ENCODE data around the gene GOLGA7B.

The GOLGA7B gene

DNA sequence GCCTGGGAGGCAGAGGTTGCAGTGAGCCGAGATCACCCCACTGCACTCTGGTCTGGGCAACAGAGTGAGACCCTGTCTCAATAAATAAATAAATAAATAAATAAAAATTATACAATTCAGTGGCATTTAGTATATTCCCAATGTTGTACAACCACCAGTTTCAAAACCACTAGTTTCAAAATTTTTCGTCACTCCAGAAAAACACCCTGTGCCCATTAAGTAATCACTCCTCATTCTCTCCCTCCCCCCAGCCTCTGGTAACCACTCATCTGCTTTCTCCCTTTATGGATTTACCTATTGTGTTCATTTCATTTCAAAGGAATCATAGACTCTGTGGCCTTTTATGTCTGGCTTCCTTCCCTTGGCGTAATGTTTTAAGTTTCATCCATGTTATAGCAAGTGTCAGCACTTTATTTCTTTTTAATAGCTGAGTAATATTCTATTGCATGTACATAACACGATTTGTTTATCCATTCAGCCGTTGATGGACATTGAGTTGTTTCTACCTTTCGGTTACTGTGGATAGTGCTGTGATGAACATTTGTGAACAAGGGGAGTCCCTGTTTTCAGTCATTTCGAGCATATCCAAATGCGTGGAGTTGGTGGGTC is 29.4 kb upstream of the GOLGA7B start:
- H3K79me1 ChIP-seq (ENCODE audit: low read depth, low read length), result no peaks in the 10 kb centered on the region
- H3K18ac ChIP-seq (ENCODE audit: low read length), result no peak overlapping the region

DNA sequence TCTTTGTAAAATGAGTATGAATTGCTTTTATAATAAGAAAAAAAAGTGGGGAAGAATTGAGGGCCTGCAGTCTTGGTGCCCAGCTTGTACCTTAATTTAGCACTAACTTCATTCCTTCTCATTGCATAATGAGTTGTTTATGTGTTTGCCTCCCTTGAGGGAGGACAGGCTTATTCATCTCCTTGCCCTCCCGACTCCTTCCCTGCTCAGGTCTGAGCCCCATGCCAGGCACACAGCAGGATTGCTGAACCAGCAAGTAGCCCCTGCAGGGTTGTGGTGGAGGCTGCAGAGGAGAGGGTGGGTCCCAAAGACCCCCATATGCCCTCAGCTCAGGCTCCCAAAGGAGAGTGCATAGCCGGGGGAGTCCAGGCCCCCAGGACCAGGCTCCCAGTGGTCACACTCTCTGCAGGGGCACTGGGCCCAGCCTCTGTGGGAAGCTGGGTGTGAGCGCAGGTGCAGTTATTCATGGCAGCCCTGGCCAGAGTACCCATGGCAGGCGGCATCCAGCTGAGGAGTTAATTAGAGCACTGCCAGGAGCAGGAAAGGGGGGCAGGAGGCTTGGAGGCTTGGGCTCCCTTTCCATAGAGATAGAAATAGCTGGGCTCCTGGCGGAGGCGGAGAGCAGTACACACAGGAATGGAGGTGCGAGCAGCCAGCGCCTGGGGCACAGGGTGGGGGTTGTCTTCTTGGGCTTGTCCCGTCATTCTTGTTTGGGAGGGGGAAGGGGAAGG is 28.2 kb upstream of the GOLGA7B start:
- H3K14ac ChIP-seq (ENCODE audit: low read length), result no peak overlapping the region
- no peaks in the 10 kb centered on the region for H3K36me3 ChIP-seq (replicated peaks in 1 of 2; ENCODE audit: control insufficient read depth in 2 of 2, insufficient read depth in 2 of 2, low read length in 2 of 2)
- no peaks in the 10 kb centered on the region for H3K79me1 ChIP-seq (ENCODE audit: low read depth, low read length)
- no peak overlapping the region for H3K27ac ChIP-seq (replicated peaks; ENCODE audit: low read length)
- no peak overlapping the region for H3K23ac ChIP-seq (ENCODE audit: low read depth, low read length, poor library complexity)
- peak overlapping the region; percentile 6 for H2BK15ac ChIP-seq (ENCODE audit: low read length)
- no peak overlapping the region for H3K9ac ChIP-seq (ENCODE audit: low read depth, low read length, poor library complexity)
- peak overlapping the region; percentile 34 for H3K18ac ChIP-seq (ENCODE audit: low read length)
- no peak overlapping the region for H2BK12ac ChIP-seq (ENCODE audit: low read length)
- no peak overlapping the region for H2AFZ ChIP-seq (ENCODE audit: low read length)
- no peak for DNase-seq (ENCODE audit: low spot score)
- no peak overlapping the region for H4K91ac ChIP-seq (ENCODE audit: low read depth, low read length, poor library complexity)
- peak overlapping the region; percentile 58 for H2AK5ac ChIP-seq (ENCODE audit: low read depth, low read length)
- no peak overlapping the region for H3K4ac ChIP-seq (ENCODE audit: low read length)
- no peak overlapping the region for H2BK5ac ChIP-seq (ENCODE audit: low read length)
- peaks cover 0 to 16% of the 10 kb centered on the region in 2 donors for H3K4me1 ChIP-seq (ENCODE audit: control insufficient read depth in 2 of 2, insufficient read depth in 1 of 2, low read depth in 1 of 2, low read length in 2 of 2)
- H2BK120ac ChIP-seq (ENCODE audit: low read depth, low read length), result no peak overlapping the region
- no peak overlapping the region for H3K4me2 ChIP-seq (ENCODE audit: insufficient read depth, low read length, poor library complexity, severe bottlenecking)
- H3K4me3 ChIP-seq (ENCODE audit: low read length in 2 of 2), result no peak overlapping the region
- H3K9me3 ChIP-seq (replicated peaks in 1 of 2; ENCODE audit: control insufficient read depth in 2 of 2, insufficient read depth in 1 of 2, low read depth in 1 of 2, low read length in 2 of 2), result no peaks in the 10 kb centered on the region
- peaks cover 0 to 54% (median 0%) of the 10 kb centered on the region in 3 experiments for H3K27me3 ChIP-seq (ENCODE audit: control insufficient read depth in 3 of 3, insufficient read depth in 3 of 3, low read depth in 1 of 3, low read length in 3 of 3)
- H4K8ac ChIP-seq (ENCODE audit: low read depth, low read length), result no peak overlapping the region
- no CpG with 5 or more reads among the region's 9 CpGs for WGBS, 2 donors (ENCODE audit: extremely low coverage in 2 of 2, insufficient read length in 2 of 2, insufficient replicate concordance in 1 of 2)

More for the DNA sequence above, 29.4 kb upstream of the GOLGA7B start:
- WGBS, 2 donors (ENCODE audit: extremely low coverage in 2 of 2, insufficient read length in 2 of 2, insufficient replicate concordance in 1 of 2), result no CpG with 5 or more reads among the region's 8 CpGs
- Histone ChIP-seq H3K27ac (replicated peaks; ENCODE audit: low read length) (no peak overlapping the region), H3K4me1 (ENCODE audit: control insufficient read depth in 2 of 2, insufficient read depth in 1 of 2, low read depth in 1 of 2, low read length in 2 of 2) (peaks cover 0 to 16% of the 10 kb centered on the region in 2 donors), H3K27me3 (ENCODE audit: control insufficient read depth in 3 of 3, insufficient read depth in 3 of 3, low read depth in 1 of 3, low read length in 3 of 3) (peaks cover 0 to 63% (median 0%) of the 10 kb centered on the region in 3 experiments), H2AFZ (ENCODE audit: low read length) (no peak overlapping the region), H3K36me3 (replicated peaks in 1 of 2; ENCODE audit: control insufficient read depth in 2 of 2, insufficient read depth in 2 of 2, low read length in 2 of 2) (no peaks in the 10 kb centered on the region), H3K4ac (ENCODE audit: low read length) (no peak overlapping the region), H3K4me3 (ENCODE audit: low read length in 2 of 2) (no peak overlapping the region), H4K91ac (ENCODE audit: low read depth, low read length, poor library complexity) (no peak overlapping the region), H3K9me3 (replicated peaks in 1 of 2; ENCODE audit: control insufficient read depth in 2 of 2, insufficient read depth in 1 of 2, low read depth in 1 of 2, low read length in 2 of 2) (no peaks in the 10 kb centered on the region), H2BK15ac (ENCODE audit: low read length) (no peak overlapping the region), H3K23ac (ENCODE audit: low read depth, low read length, poor library complexity) (no peak overlapping the region), H2BK12ac (ENCODE audit: low read length) (no peak overlapping the region), H2BK120ac (ENCODE audit: low read depth, low read length) (no peak overlapping the region), H3K14ac (ENCODE audit: low read length) (no peak overlapping the region), H2BK5ac (ENCODE audit: low read length) (no peak overlapping the region), H2AK5ac (ENCODE audit: low read depth, low read length) (no peak overlapping the region), H3K9ac (ENCODE audit: low read depth, low read length, poor library complexity) (no peak overlapping the region), H3K4me2 (ENCODE audit: insufficient read depth, low read length, poor library complexity, severe bottlenecking) (no peak overlapping the region), H4K8ac (ENCODE audit: low read depth, low read length) (no peak overlapping the region)
- no peak for DNase-seq (ENCODE audit: low spot score)

DNA sequence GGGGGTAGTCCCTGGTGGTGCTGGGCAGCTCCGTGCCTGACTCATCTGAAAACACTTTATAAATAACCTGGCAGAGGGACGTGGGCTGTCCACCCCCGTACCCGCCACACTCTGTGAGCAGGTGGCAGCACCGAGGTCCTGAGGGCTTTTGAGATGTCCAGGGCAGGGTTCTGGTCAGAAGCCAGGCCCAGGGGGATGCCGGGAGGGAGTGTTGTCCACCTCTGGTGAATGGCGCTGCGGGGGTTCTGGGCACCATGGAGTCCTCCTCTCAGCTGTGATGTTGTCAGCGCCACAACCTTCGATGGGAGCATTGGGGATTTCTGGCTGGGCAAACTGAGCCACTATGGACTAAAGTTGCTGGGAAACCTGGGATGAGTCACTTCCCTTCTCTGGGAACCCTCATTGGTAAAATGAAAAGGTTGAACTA is 27.4 kb upstream of the GOLGA7B start:
- peak overlapping the region; percentile 37 for H2BK15ac ChIP-seq (ENCODE audit: low read length)
- H3K4ac ChIP-seq (ENCODE audit: low read length), result peak overlapping the region; percentile 45
- peaks cover 0 to 16% of the 10 kb centered on the region in 2 donors for H3K4me1 ChIP-seq (ENCODE audit: control insufficient read depth in 2 of 2, insufficient read depth in 1 of 2, low read depth in 1 of 2, low read length in 2 of 2)
- H2BK120ac ChIP-seq (ENCODE audit: low read depth, low read length), result no peak overlapping the region
- H3K27me3 ChIP-seq (ENCODE audit: control insufficient read depth in 3 of 3, insufficient read depth in 3 of 3, low read depth in 1 of 3, low read length in 3 of 3), result peaks cover 0 to 46% (median 0%) of the 10 kb centered on the region in 3 experiments
- no peak overlapping the region for H3K9ac ChIP-seq (ENCODE audit: low read depth, low read length, poor library complexity)
- H2AK5ac ChIP-seq (ENCODE audit: low read depth, low read length), result peak overlapping the region; percentile 58
- H3K14ac ChIP-seq (ENCODE audit: low read length), result no peak overlapping the region
- no peak overlapping the region for H3K4me3 ChIP-seq (ENCODE audit: low read length in 2 of 2)
- H2BK12ac ChIP-seq (ENCODE audit: low read length), result no peak overlapping the region
- no peaks in the 10 kb centered on the region for H3K79me1 ChIP-seq (ENCODE audit: low read depth, low read length)
- H3K36me3 ChIP-seq (replicated peaks in 1 of 2; ENCODE audit: control insufficient read depth in 2 of 2, insufficient read depth in 2 of 2, low read length in 2 of 2), result no peaks in the 10 kb centered on the region
- no peak for DNase-seq (ENCODE audit: low spot score)
- H3K4me2 ChIP-seq (ENCODE audit: insufficient read depth, low read length, poor library complexity, severe bottlenecking), result no peak overlapping the region
- H3K27ac ChIP-seq (replicated peaks; ENCODE audit: low read length), result no peak overlapping the region
- H2AFZ ChIP-seq (ENCODE audit: low read length), result no peak overlapping the region
- H3K18ac ChIP-seq (ENCODE audit: low read length), result peak overlapping the region; percentile 39
- no CpG with 5 or more reads among the region's 10 CpGs for WGBS, 2 donors (ENCODE audit: extremely low coverage in 2 of 2, insufficient read length in 2 of 2, insufficient replicate concordance in 1 of 2)
- H4K91ac ChIP-seq (ENCODE audit: low read depth, low read length, poor library complexity), result no peak overlapping the region
- no peaks in the 10 kb centered on the region for H3K9me3 ChIP-seq (replicated peaks in 1 of 2; ENCODE audit: control insufficient read depth in 2 of 2, insufficient read depth in 1 of 2, low read depth in 1 of 2, low read length in 2 of 2)
- no peak overlapping the region for H4K8ac ChIP-seq (ENCODE audit: low read depth, low read length)
- no peak overlapping the region for H3K23ac ChIP-seq (ENCODE audit: low read depth, low read length, poor library complexity)
- peak overlapping the region; percentile 71 for H2BK5ac ChIP-seq (ENCODE audit: low read length)

DNA sequence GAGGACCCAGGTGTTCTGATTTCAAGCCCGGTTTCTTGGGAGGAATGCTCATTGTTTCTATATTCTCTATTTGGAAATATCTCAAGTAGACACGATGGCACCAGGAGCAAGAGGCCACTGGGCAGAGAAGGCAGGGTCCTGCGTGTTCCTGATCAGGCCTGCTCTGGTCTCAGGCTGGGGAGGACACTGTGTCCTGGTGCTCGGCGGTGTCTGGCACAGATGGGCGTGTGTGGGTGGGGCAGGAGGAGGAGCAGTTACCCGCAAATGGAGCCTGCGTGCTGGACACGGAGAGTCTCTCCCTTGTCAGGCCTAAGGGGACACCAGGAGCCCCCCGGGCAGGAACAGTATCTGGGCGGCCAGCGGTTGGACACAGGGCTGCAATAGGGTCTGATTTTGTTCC is 25.9 kb upstream of the GOLGA7B start:
- H3K9ac ChIP-seq (ENCODE audit: low read depth, low read length, poor library complexity), result no peak overlapping the region
- H3K27ac ChIP-seq (replicated peaks; ENCODE audit: low read length), result no peak overlapping the region
- no peak overlapping the region for H3K23ac ChIP-seq (ENCODE audit: low read depth, low read length, poor library complexity)
- peaks cover 0 to 16% of the 10 kb centered on the region in 2 donors for H3K4me1 ChIP-seq (ENCODE audit: control insufficient read depth in 2 of 2, insufficient read depth in 1 of 2, low read depth in 1 of 2, low read length in 2 of 2)
- peak overlapping the region; percentile 65 for H2AK5ac ChIP-seq (ENCODE audit: low read depth, low read length)
- no peak overlapping the region for H3K4me2 ChIP-seq (ENCODE audit: insufficient read depth, low read length, poor library complexity, severe bottlenecking)
- H3K14ac ChIP-seq (ENCODE audit: low read length), result peak overlapping the region; percentile 9
- H3K18ac ChIP-seq (ENCODE audit: low read length), result peak overlapping the region; percentile 90
- H4K91ac ChIP-seq (ENCODE audit: low read depth, low read length, poor library complexity), result no peak overlapping the region
- H2BK15ac ChIP-seq (ENCODE audit: low read length), result peak overlapping the region; percentile 93
- no peaks in the 10 kb centered on the region for H3K79me1 ChIP-seq (ENCODE audit: low read depth, low read length)
- H3K9me3 ChIP-seq (replicated peaks in 1 of 2; ENCODE audit: control insufficient read depth in 2 of 2, insufficient read depth in 1 of 2, low read depth in 1 of 2, low read length in 2 of 2), result no peaks in the 10 kb centered on the region
- DNase-seq (ENCODE audit: low spot score), result no peak
- no peak overlapping the region for H2BK120ac ChIP-seq (ENCODE audit: low read depth, low read length)
- H3K4me3 ChIP-seq (ENCODE audit: low read length in 2 of 2), result no peak overlapping the region
- H3K27me3 ChIP-seq (ENCODE audit: control insufficient read depth in 3 of 3, insufficient read depth in 3 of 3, low read depth in 1 of 3, low read length in 3 of 3), result peaks cover 0 to 44% (median 0%) of the 10 kb centered on the region in 3 experiments
- no peaks in the 10 kb centered on the region for H3K36me3 ChIP-seq (replicated peaks in 1 of 2; ENCODE audit: control insufficient read depth in 2 of 2, insufficient read depth in 2 of 2, low read length in 2 of 2)
- H2BK5ac ChIP-seq (ENCODE audit: low read length), result no peak overlapping the region
- H2BK12ac ChIP-seq (ENCODE audit: low read length), result no peak overlapping the region
- H3K4ac ChIP-seq (ENCODE audit: low read length), result no peak overlapping the region
- H4K8ac ChIP-seq (ENCODE audit: low read depth, low read length), result no peak overlapping the region
- H2AFZ ChIP-seq (ENCODE audit: low read length), result no peak overlapping the region
- no CpG with 5 or more reads among the region's 12 CpGs for WGBS, 2 donors (ENCODE audit: extremely low coverage in 2 of 2, insufficient read length in 2 of 2, insufficient replicate concordance in 1 of 2)

Measured in neuronal stem cell (in vitro differentiated cells).